ENCODE results near the gene ANKH.
"Not testable (repeated sequence)": the region's sequence is repeated elsewhere in the genome, so short reads cannot be mapped to it uniquely, and the experiment has no call there.

Gene ANKH

GRCh38 chr5:14861123-14861765 lies 10.3 kb downstream of the ANKH start:
- Histone ChIP-seq H3K27me3 (ENCODE audit: insufficient read depth, low read length) (no peaks in the 10 kb centered on the region), H3K36me3 (ENCODE audit: insufficient read depth, low read length) (no peaks in the 10 kb centered on the region), H3K4me1 (ENCODE audit: insufficient read depth, low read length) (no peaks in the 10 kb centered on the region), H3K4me3 (ENCODE audit: low read length) (no peak overlapping the region), H3K9me3 (ENCODE audit: low read length) (no peaks in the 10 kb centered on the region), H2AFZ (ENCODE audit: low read depth, low read length) (no peak overlapping the region)

DNA sequence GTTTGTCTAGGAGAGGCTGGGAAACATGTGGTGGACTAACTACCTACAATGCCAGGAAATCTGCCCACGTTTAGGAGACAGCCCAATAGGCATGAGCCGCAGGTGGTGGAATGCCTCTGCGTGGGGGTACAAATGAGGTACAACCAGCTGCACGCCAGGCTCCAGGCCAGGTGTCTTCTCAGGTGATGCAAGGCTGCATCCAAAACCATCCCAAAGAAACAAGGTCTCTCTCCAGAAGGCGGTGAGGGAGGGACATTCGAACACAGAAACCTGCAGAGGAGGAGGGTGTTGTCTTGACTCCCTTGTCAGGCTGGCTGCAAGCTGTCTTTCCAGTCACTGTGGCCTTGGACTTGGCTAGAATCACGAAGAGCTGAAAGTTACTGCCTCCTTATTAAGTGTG lies 11.6 kb downstream of the ANKH start:
- H3K4me1 ChIP-seq (ENCODE audit: insufficient read depth, low read length): no peaks in the 10 kb centered on the region
- H3K36me3 ChIP-seq (ENCODE audit: insufficient read depth, low read length): no peaks in the 10 kb centered on the region
- H2AFZ ChIP-seq (ENCODE audit: low read depth, low read length): no peak overlapping the region
- H3K9me3 ChIP-seq (ENCODE audit: low read length): no peaks in the 10 kb centered on the region
- no peaks in the 10 kb centered on the region for H3K27me3 ChIP-seq (ENCODE audit: insufficient read depth, low read length)
- no peak overlapping the region for H3K4me3 ChIP-seq (ENCODE audit: low read length)

- Histone ChIP-seq H3K4me1 (ENCODE audit: insufficient read depth, low read length) (no peaks in the 10 kb centered on the region), H3K4me3 (ENCODE audit: low read length) (no peak overlapping the region), H3K36me3 (ENCODE audit: insufficient read depth, low read length) (no peaks in the 10 kb centered on the region), H2AFZ (ENCODE audit: low read depth, low read length) (no peak overlapping the region), H3K27me3 (ENCODE audit: insufficient read depth, low read length) (no peaks in the 10 kb centered on the region), H3K9me3 (ENCODE audit: low read length) (no peaks in the 10 kb centered on the region)
Measured at GRCh38 chr5:14859150-14859549, 12.4 kb downstream of the ANKH start.

DNA sequence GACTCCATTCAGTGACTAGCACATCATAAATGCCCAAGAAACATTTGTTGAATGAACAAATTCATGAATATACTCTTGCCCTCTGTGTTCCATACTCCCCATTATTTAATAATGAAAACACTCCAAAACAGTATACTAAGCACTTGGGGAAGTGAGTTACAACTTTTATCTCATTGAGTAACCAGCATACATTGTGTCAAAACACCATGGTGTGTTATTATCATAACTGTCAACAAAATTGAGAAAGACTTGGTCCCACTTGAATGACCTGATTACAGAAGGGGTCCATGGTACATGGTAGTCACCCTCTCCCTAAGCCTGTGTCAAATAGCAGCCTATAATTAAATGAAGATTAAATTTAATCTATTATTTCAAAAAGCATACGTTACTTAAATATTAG lies 16.2 kb downstream of the ANKH start:
- H3K27me3 ChIP-seq (ENCODE audit: insufficient read depth, low read length): no peaks in the 10 kb centered on the region
- H3K9me3 ChIP-seq (ENCODE audit: low read length): no peaks in the 10 kb centered on the region
- H3K36me3 ChIP-seq (ENCODE audit: insufficient read depth, low read length): no peaks in the 10 kb centered on the region
- H3K4me3 ChIP-seq (ENCODE audit: low read length): no peak overlapping the region
- H3K4me1 ChIP-seq (ENCODE audit: insufficient read depth, low read length): no peaks in the 10 kb centered on the region
- no peak overlapping the region for H2AFZ ChIP-seq (ENCODE audit: low read depth, low read length)

DNA sequence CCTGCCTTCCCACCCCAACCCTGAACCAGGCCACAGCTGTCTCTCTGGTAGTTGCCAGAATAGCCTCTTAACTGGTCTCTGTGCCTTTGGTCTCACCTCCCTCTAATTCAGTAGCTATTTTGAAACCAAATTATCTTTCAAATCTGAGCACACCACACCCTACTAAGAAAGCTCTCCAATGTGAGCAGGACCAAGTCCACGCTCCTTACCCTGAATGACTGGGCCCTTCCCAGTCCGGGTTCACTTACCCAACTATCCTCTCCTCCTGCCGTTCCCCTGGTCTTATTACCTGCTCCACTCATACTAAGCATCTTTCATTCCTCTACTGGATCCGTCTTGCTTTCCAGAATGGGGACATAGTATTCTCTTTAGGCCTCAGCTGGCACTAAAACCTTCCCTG lies 16.8 kb downstream of the ANKH start:
- no peak overlapping the region for H3K4me3 ChIP-seq (ENCODE audit: low read length)
- no peaks in the 10 kb centered on the region for H3K27me3 ChIP-seq (ENCODE audit: insufficient read depth, low read length)
- peaks cover under 1% of the 10 kb centered on the region for H3K4me1 ChIP-seq (ENCODE audit: insufficient read depth, low read length)
- H2AFZ ChIP-seq (ENCODE audit: low read depth, low read length): no peak overlapping the region
- H3K36me3 ChIP-seq (ENCODE audit: insufficient read depth, low read length): no peaks in the 10 kb centered on the region
- H3K9me3 ChIP-seq (ENCODE audit: low read length): no peaks in the 10 kb centered on the region

GRCh38 chr5:14853685-14854084 lies 17.9 kb downstream of the ANKH start:
- no peaks in the 10 kb centered on the region for H3K36me3 ChIP-seq (ENCODE audit: insufficient read depth, low read length)
- peaks cover 6% of the 10 kb centered on the region for H3K4me1 ChIP-seq (ENCODE audit: insufficient read depth, low read length)
- H3K9me3 ChIP-seq (ENCODE audit: low read length): no peaks in the 10 kb centered on the region
- no peak overlapping the region for H3K4me3 ChIP-seq (ENCODE audit: low read length)
- no peaks in the 10 kb centered on the region for H3K27me3 ChIP-seq (ENCODE audit: insufficient read depth, low read length)
- H2AFZ ChIP-seq (ENCODE audit: low read depth, low read length): no peak overlapping the region

DNA sequence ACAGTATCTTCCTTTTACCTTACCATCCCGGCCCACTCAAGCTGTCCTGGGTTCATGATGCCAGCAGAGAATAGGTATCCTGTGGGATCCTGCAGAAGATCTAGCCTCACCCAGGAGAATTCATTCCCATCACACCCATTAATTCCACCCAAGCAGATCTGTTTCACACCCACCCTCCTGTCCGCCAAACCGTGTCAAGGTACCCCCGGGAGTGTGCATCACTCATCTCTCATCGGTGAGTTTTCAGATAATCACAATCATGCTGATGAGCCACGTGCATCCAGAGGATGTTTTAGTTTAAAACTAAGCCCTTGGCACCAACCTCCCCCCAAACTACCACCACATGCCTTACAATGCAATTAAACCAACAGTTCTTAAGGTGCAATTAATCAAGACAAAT lies 18.8 kb downstream of the ANKH start:
- Histone ChIP-seq H3K9me3 (ENCODE audit: low read length) (no peaks in the 10 kb centered on the region), H3K27me3 (ENCODE audit: insufficient read depth, low read length) (no peaks in the 10 kb centered on the region), H3K4me1 (ENCODE audit: insufficient read depth, low read length) (peaks cover 6% of the 10 kb centered on the region), H3K36me3 (ENCODE audit: insufficient read depth, low read length) (no peaks in the 10 kb centered on the region), H3K4me3 (ENCODE audit: low read length) (no peak overlapping the region), H2AFZ (ENCODE audit: low read depth, low read length) (no peak overlapping the region)

GRCh38 chr5:14851999-14852526 lies 19.5 kb downstream of the ANKH start:
- Histone ChIP-seq H3K27me3 (ENCODE audit: insufficient read depth, low read length) (no peaks in the 10 kb centered on the region), H3K4me1 (ENCODE audit: insufficient read depth, low read length) (peaks cover 6% of the 10 kb centered on the region), H3K4me3 (ENCODE audit: low read length) (no peak overlapping the region), H3K36me3 (ENCODE audit: insufficient read depth, low read length) (no peaks in the 10 kb centered on the region), H3K9me3 (ENCODE audit: low read length) (no peaks in the 10 kb centered on the region), H2AFZ (ENCODE audit: low read depth, low read length) (no peak overlapping the region)

DNA sequence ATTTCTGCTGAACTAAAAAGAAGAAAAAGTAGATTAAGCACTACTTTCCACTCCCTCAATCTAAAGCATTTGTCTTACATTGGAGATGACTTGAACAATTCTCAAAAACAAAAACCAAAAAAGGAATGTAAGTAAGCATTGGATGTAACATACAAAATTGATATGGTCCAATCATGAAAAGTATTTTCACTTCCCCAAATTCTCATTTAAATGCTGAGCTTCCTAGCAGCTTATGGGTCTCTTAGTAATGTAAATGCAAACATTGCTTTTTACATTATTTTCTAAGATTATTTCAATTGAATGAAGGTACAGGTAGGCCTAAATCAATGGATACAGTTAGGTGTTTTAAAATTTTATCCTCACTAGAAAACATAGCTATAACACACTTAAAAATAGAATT lies 20.0 kb downstream of the ANKH start:
- Histone ChIP-seq H3K4me3 (ENCODE audit: low read length) (no peak overlapping the region), H3K27me3 (ENCODE audit: insufficient read depth, low read length) (no peaks in the 10 kb centered on the region), H3K36me3 (ENCODE audit: insufficient read depth, low read length) (no peaks in the 10 kb centered on the region), H3K4me1 (ENCODE audit: insufficient read depth, low read length) (peaks cover 6% of the 10 kb centered on the region), H2AFZ (ENCODE audit: low read depth, low read length) (no peak overlapping the region), H3K9me3 (ENCODE audit: low read length) (no peaks in the 10 kb centered on the region)

DNA sequence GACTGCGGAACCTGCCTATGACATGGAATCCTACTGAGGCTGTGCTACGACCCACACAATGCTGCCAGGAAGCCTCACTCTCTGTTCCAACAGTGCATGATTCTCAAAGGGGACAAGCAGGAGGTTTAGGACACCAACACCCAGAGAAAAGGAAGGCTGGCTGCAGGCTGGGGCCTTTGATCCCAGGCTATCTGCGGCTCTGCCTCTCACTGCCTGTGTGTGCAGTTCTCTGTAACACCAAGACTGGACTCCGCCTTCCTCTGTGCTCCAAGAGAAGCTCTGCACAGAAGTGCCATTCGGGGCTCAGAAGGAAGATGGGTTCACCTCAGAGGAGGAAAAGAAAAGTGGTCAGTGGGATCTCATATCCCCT lies 20.5 kb downstream of the ANKH start:
- no peaks in the 10 kb centered on the region for H3K27me3 ChIP-seq (ENCODE audit: insufficient read depth, low read length)
- no peaks in the 10 kb centered on the region for H3K9me3 ChIP-seq (ENCODE audit: low read length)
- peaks cover 6% of the 10 kb centered on the region for H3K4me1 ChIP-seq (ENCODE audit: insufficient read depth, low read length)
- no peak overlapping the region for H2AFZ ChIP-seq (ENCODE audit: low read depth, low read length)
- no peaks in the 10 kb centered on the region for H3K36me3 ChIP-seq (ENCODE audit: insufficient read depth, low read length)
- no peak overlapping the region for H3K4me3 ChIP-seq (ENCODE audit: low read length)

DNA sequence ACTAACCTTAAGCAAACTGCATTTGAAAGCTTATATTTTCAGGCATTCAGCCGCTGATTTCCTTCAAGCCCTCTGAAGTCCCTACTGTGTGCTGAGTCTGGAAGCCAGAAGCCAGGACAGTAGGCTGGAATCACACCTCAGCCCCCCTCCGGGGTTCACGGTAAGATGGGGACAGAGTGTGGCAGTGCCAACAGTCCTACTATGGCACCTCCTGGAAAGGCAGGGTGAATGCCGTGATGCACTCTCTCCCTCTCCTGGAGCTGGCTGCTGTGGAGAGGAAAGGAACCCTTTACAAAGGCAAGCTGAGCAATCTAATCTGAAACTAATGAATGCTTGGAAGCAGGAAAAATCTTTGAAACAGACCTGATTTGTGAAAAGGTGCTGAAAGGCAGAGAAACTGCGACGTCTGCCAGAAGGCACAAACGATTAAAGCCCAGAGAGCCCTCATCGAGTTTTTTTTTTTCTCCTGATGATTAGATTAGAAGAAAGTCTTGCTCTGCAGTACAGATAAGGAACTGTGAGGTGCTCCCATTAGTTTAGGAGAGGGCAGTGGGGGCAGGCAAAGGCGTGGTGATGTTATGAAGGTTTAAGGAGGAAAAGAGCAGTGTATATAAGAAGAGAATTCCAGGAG lies 21.0 kb downstream of the ANKH start:
- no peak overlapping the region for H3K4me3 ChIP-seq (ENCODE audit: low read length)
- H3K36me3 ChIP-seq (ENCODE audit: insufficient read depth, low read length): no peaks in the 10 kb centered on the region
- no peaks in the 10 kb centered on the region for H3K27me3 ChIP-seq (ENCODE audit: insufficient read depth, low read length)
- H2AFZ ChIP-seq (ENCODE audit: low read depth, low read length): no peak overlapping the region
- no peaks in the 10 kb centered on the region for H3K9me3 ChIP-seq (ENCODE audit: low read length)
- H3K4me1 ChIP-seq (ENCODE audit: insufficient read depth, low read length): peaks cover 6% of the 10 kb centered on the region

- no peaks in the 10 kb centered on the region for H3K27me3 ChIP-seq (ENCODE audit: insufficient read depth, low read length)
- H3K9me3 ChIP-seq (ENCODE audit: low read length): no peaks in the 10 kb centered on the region
- H3K4me1 ChIP-seq (ENCODE audit: insufficient read depth, low read length): peaks cover 6% of the 10 kb centered on the region
- H3K4me3 ChIP-seq (ENCODE audit: low read length): no peak overlapping the region
- H3K36me3 ChIP-seq (ENCODE audit: insufficient read depth, low read length): no peaks in the 10 kb centered on the region
- no peak overlapping the region for H2AFZ ChIP-seq (ENCODE audit: low read depth, low read length)
Measured at GRCh38 chr5:14849516-14850294, 21.9 kb downstream of the ANKH start.

GRCh38 chr5:14848942-14849341 lies 22.6 kb downstream of the ANKH start:
- not testable (repeated sequence) for H3K36me3 ChIP-seq (ENCODE audit: insufficient read depth, low read length); H3K4me3 ChIP-seq (ENCODE audit: low read length); H2AFZ ChIP-seq (ENCODE audit: low read depth, low read length); H3K27me3 ChIP-seq (ENCODE audit: insufficient read depth, low read length); H3K9me3 ChIP-seq (ENCODE audit: low read length); H3K4me1 ChIP-seq (ENCODE audit: insufficient read depth, low read length)
